Endothelial cell of umbilical vein (primary cell): ENCODE data around the gene CARHSP1. TPM values are rescaled to one million over a fixed set of nuclear protein-coding genes. Genes with fewer than 3 reads are reported as not detected.

Experiments used
- BruUV-seq: library from RNA; stranded (reverse); fragments of 400-500 nt; replicated peaks from 2 replicates; lab custom pipeline; 2021; lab: Mats Ljungman, UMichigan
- CTCF ChIA-PET: fragments of 300-600, 350-600 bp; sonication (Branson Sonifier 250); formaldehyde crosslinking; loops from one replicate; lab custom pipeline; 2021; ENCODE audit warnings: antibody characterized with exemption, inconsistent platforms; lab: Charles Lee
- POLR2A ChIA-PET: fragments of 300-600, 350-600 bp; sonication (Branson Sonifier 250); formaldehyde crosslinking; loops from one replicate; lab custom pipeline; 2021; ENCODE audit warnings: antibody characterized with exemption, inconsistent platforms; lab: Charles Lee
- DNase-seq: peaks from one replicate; pipeline ENCODE4 v3.0.0-alpha.2; 2011; ENCODE audit warnings: low read depth, low spot score
- FAIRE-seq: peaks from 2 replicates; lab custom pipeline; 2011; peaks lifted over from hg19 to GRCh38; lab: Jason Lieb, UNC
- H2AFZ ChIP-seq: 2 replicates; pipeline ENCODE4 v1.6.0; 2012; ENCODE audit warnings: low read depth, low read length, control low read depth, inconsistent platforms
- H3K27ac ChIP-seq: 2 replicates; pipeline ENCODE4 v1.5.1; 2011; ENCODE audit warnings: low read depth, mild to moderate bottlenecking, control low read depth, low read length, moderate library complexity; ENCODE audit not compliant: insufficient read depth
- H3K27me3 ChIP-seq, 2 experiments: 2 replicates each; pipeline versions ENCODE4 v1.6.0 to v1.6.1; 2011; ENCODE audit warnings: low read length in 2 of 2, mixed read lengths in 1 of 2; ENCODE audit not compliant: control insufficient read depth in 2 of 2, insufficient read depth in 2 of 2
- H3K36me3 ChIP-seq, 2 experiments: 2 replicates in 1 of 2; 3 replicates in 1 of 2; pipeline ENCODE4 v1.5.1; 2011; ENCODE audit warnings: low read length in 2 of 2, mild to moderate bottlenecking in 1 of 2, moderate library complexity in 1 of 2; ENCODE audit not compliant: control insufficient read depth in 2 of 2, insufficient read depth in 2 of 2; ENCODE audit errors: extremely low read depth in 1 of 2
- H3K4me1 ChIP-seq: 3 replicates; pipeline ENCODE4 v1.5.1; 2011; ENCODE audit warnings: mild to moderate bottlenecking, low read length; ENCODE audit not compliant: control insufficient read depth, insufficient read depth; ENCODE audit errors: extremely low read depth
- H3K4me2 ChIP-seq: 2 replicates; pipeline ENCODE4 v1.6.1; 2011; ENCODE audit warnings: low read length, control low read depth, mixed read lengths; ENCODE audit not compliant: insufficient read depth
- H3K4me3 ChIP-seq, 3 experiments: fragments of 200-600 bp in 1 of 3; sonication (generic), shearing (Covaris generic) in 1 of 3; replicated peaks in 1 of 3; 2 replicates each; pipeline ENCODE4 v1.5.1; 2011 to 2016; ENCODE audit warnings: control low read depth in 3 of 3, low read length in 3 of 3, mild to moderate bottlenecking in 2 of 3, inconsistent platforms in 1 of 3, low read depth in 1 of 3, moderate library complexity in 1 of 3; ENCODE audit not compliant: insufficient read depth in 1 of 3
- H3K79me2 ChIP-seq: 2 replicates; pipeline ENCODE4 v1.6.0; 2012; ENCODE audit warnings: low read length, inconsistent platforms; ENCODE audit not compliant: control insufficient read depth, insufficient read depth
- H3K9ac ChIP-seq: replicated peaks from 2 replicates; pipeline ENCODE3; 2011; ENCODE audit warnings: low read length, control low read depth; ENCODE audit not compliant: insufficient read depth; ENCODE audit errors: extremely low read depth
- H3K9me1 ChIP-seq: replicated peaks from 3 replicates; pipeline ENCODE4 v1.6.0; 2011; ENCODE audit warnings: mild to moderate bottlenecking, low read length; ENCODE audit not compliant: control insufficient read depth, insufficient read depth; ENCODE audit errors: extremely low read depth
- H3K9me3 ChIP-seq: replicated peaks from 2 replicates; pipeline ENCODE4 v1.5.1; 2012; ENCODE audit warnings: low read length, inconsistent platforms; ENCODE audit not compliant: control insufficient read depth, insufficient read depth
- H4K20me1 ChIP-seq: replicated peaks from 2 replicates; pipeline ENCODE3; 2011; ENCODE audit warnings: mild to moderate bottlenecking, low read length; ENCODE audit not compliant: control insufficient read depth, insufficient read depth; ENCODE audit errors: extremely low read depth
- EZH2 ChIP-seq: IDR thresholded peaks from 2 replicates; pipeline ENCODE4 v1.6.1; 2012; ENCODE audit warnings: borderline replicate concordance, low read depth, mild to moderate bottlenecking, moderate library complexity, low read length, inconsistent platforms; ENCODE audit not compliant: severe bottlenecking
- FOS ChIP-seq: IDR thresholded peaks from 2 replicates; pipeline ENCODE4 v1.6.1; 2011; ENCODE audit warnings: mild to moderate bottlenecking, low read length, moderate library complexity, borderline replicate concordance; ENCODE audit not compliant: insufficient read depth
- GATA2 ChIP-seq: IDR thresholded peaks from 2 replicates; pipeline ENCODE4 v1.7.0; 2011; ENCODE audit warnings: low read depth, mild to moderate bottlenecking, moderate library complexity, mixed read lengths, low read length; ENCODE audit not compliant: insufficient read length, insufficient read depth
- JUN ChIP-seq: IDR thresholded peaks from 2 replicates; pipeline ENCODE4 v1.6.1; 2011; ENCODE audit warnings: borderline replicate concordance, low read depth; ENCODE audit not compliant: insufficient read length, insufficient read depth
- MYC ChIP-seq: IDR thresholded peaks from one replicate; pipeline ENCODE4 v1.6.1; 2011; ENCODE audit warnings: mild to moderate bottlenecking, low read depth, low read length
- POLR2A ChIP-seq: IDR thresholded peaks from 2 replicates; pipeline ENCODE4 v1.6.1; 2012; ENCODE audit warnings: low read depth, mild to moderate bottlenecking, control low read depth, low read length
- POLR2AphosphoS5 ChIP-seq: IDR thresholded peaks from 2 replicates; pipeline ENCODE4 v1.6.1; 2012; ENCODE audit warnings: low read depth, mild to moderate bottlenecking, control low read depth, low read length, moderate library complexity; ENCODE audit not compliant: insufficient read depth
- dilution Hi-C: fragments of 300-500 bp; cut with MboI; formaldehyde crosslinking; loops from one replicate; pipeline ENCODE4 v1.15.0; 2019; ENCODE audit warnings: low sequenced_read_pairs; ENCODE audit not compliant: extremely low pct_ligation_motif_present
- intact Hi-C: fragments of 100-400 bp; cut with micrococcal nuclease; formaldehyde crosslinking; loops from one replicate; pipeline ENCODE4 v1.10.0; 2022
- polyA plus RNA-seq, 4 experiments: library from polyadenylated mRNA; depleted of rRNA in 3 of 4; stranded (reverse) in 3 of 4; unstranded in 1 of 4; fragments of >200 nt; gene quantifications; 2 replicates each; pipeline versions ENCODE4 v1.2.1 to v1.2.3, GENCODE V29; 2011 to 2012; ENCODE audit warnings: missing spikeins in 1 of 4
- total RNA-seq: library from RNA; stranded (reverse); gene quantifications from 2 replicates; pipeline ENCODE4 v1.2.3, GENCODE V29; 2021
- TF ChIP-seq, protein P1 (sequence below): IDR thresholded peaks from 2 replicates; pipeline ENCODE4 v1.6.1; 2011; ENCODE audit not compliant: insufficient read depth, insufficient read length
- TF ChIP-seq, protein P2 (sequence below), 2 donors: IDR thresholded peaks; 1 replicate in 1 of 2; 2 replicates in 1 of 2; pipeline ENCODE4 v1.5.1; 2011; ENCODE audit warnings: low read length in 2 of 2, mild to moderate bottlenecking in 2 of 2, moderate library complexity in 2 of 2, control low read depth in 1 of 2, inconsistent platforms in 1 of 2, low read depth in 1 of 2; ENCODE audit not compliant: insufficient read depth in 1 of 2; ENCODE audit errors: extremely low read depth in 1 of 2

CARHSP1 gene
- total and polyA plus RNA-seq, 2 donors (not counting 3 experiments of a cell fraction or from before 2014, with no cell fraction given), result 64.9 to 72.5 TPM

DNA sequence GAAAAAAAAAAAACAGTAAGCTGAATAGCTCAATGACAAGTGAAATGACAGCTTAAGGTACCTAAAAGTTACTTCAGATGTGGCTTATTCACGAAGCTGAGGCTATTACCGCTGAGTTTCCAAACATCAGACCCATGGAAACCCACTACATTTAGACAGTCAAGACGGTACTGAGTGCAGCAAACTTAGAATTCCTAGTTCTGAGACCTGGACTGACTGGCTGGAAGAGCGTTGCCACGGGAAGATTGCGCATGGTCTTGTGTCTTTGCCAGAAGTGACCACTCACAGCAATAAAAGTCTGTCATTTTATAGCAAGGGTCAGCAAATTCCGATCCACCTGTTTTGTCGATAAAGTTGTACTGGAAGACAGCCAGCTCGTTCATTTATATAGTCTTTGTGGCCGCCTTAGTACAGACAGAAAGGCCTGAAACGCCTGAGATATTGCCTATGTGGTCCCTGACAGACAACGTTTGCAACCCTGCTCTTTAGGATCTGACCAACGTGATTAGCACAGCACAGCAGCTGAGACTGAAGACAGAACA, 32.6 kb upstream of the CARHSP1 start:
- no TSS peak for BruUV-seq
- no peak overlapping the region for H3K9ac ChIP-seq
- TF ChIP-seq JUN (no peak), MYC (no peak), POLR2AphosphoS5 (no peak), FOS (no peak), EZH2 (no peak), POLR2A (no peak), GATA2 (no peak)
- TF ChIP-seq, protein P1, sequence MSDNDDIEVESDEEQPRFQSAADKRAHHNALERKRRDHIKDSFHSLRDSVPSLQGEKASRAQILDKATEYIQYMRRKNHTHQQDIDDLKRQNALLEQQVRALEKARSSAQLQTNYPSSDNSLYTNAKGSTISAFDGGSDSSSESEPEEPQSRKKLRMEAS, result no peak
- TF ChIP-seq, protein P2, sequence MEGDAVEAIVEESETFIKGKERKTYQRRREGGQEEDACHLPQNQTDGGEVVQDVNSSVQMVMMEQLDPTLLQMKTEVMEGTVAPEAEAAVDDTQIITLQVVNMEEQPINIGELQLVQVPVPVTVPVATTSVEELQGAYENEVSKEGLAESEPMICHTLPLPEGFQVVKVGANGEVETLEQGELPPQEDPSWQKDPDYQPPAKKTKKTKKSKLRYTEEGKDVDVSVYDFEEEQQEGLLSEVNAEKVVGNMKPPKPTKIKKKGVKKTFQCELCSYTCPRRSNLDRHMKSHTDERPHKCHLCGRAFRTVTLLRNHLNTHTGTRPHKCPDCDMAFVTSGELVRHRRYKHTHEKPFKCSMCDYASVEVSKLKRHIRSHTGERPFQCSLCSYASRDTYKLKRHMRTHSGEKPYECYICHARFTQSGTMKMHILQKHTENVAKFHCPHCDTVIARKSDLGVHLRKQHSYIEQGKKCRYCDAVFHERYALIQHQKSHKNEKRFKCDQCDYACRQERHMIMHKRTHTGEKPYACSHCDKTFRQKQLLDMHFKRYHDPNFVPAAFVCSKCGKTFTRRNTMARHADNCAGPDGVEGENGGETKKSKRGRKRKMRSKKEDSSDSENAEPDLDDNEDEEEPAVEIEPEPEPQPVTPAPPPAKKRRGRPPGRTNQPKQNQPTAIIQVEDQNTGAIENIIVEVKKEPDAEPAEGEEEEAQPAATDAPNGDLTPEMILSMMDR (IDR thresholded peaks at IDR 0.05; ENCODE audit: extremely low read depth in 1 of 2, insufficient read depth in 1 of 2, low read depth in 1 of 2, low read length in 2 of 2), result no peak
- peaks cover 3% of the 10 kb centered on the region for H3K79me2 ChIP-seq
- no peaks in the 10 kb centered on the region for H3K9me1 ChIP-seq
- dilution Hi-C loops, result no loop called here
- no peaks in the 10 kb centered on the region for H4K20me1 ChIP-seq
- H3K4me2 ChIP-seq, result no peak overlapping the region
- DNase-seq, result no peak
- ChIA-PET CTCF (interaction anchor here (1.1 to 7.3 kb wide), 4 partner anchors 12 to 233 kb away, joined by 3 to 32 read pairs (median 5); no protein-coding TSS in a partner anchor), POLR2A (interaction anchor here (0.6 kb wide), 1 partner anchor 34 kb away, joined by 3 read pairs; no protein-coding TSS in a partner anchor)
- no peaks in the 10 kb centered on the region for H3K27me3 ChIP-seq
- no peaks in the 10 kb centered on the region for H3K9me3 ChIP-seq
- peaks cover 55 to 59% of the 10 kb centered on the region in 2 experiments for H3K36me3 ChIP-seq
- intact Hi-C loops, result no loop called here
- H3K4me3 ChIP-seq, result no peak overlapping the region
- H2AFZ ChIP-seq, result no peak overlapping the region
- H3K27ac ChIP-seq, result no peak overlapping the region
- H3K4me1 ChIP-seq, result no peaks in the 10 kb centered on the region
- no peak for FAIRE-seq
